ACC112 (cell line): ENCODE results near the gene CYFIP1.

Source experiments
- H2AFZ ChIP-seq: fragments of 200-600 bp; sonication (generic); one replicate; pipeline ENCODE4 v1.6.0; 2017; ENCODE audit warnings: antibody characterized with exemption, low read length; ENCODE audit not compliant: unreplicated experiment
- H3K27ac ChIP-seq: fragments of 200-600 bp; sonication (generic); 2 replicates; pipeline ENCODE4 v1.5.1; 2014; ENCODE audit warnings: low read depth, mild to moderate bottlenecking, antibody characterized with exemption, low read length, moderate library complexity
- H3K27me3 ChIP-seq: fragments of 200-600 bp; sonication (generic); 2 replicates; pipeline ENCODE4 v1.6.1; 2014; ENCODE audit warnings: mild to moderate bottlenecking, antibody characterized with exemption, low read length, moderate library complexity, mixed read lengths; ENCODE audit not compliant: insufficient read depth
- H3K36me3 ChIP-seq: fragments of 200-600 bp; sonication (generic); 2 replicates; pipeline ENCODE4 v1.6.1; 2016; ENCODE audit warnings: mild to moderate bottlenecking, antibody characterized with exemption, low read length, moderate library complexity, mixed read lengths; ENCODE audit not compliant: insufficient read depth
- H3K4me1 ChIP-seq: fragments of 200-600 bp; sonication (generic); one replicate; pipeline ENCODE4 v1.6.1; 2016; ENCODE audit warnings: low read length, mixed read lengths; ENCODE audit not compliant: insufficient read depth, unreplicated experiment, control insufficient read depth
- H3K4me3 ChIP-seq: fragments of 200-600 bp; sonication (generic); 2 replicates; pipeline ENCODE4 v1.5.1; 2014; ENCODE audit warnings: mild to moderate bottlenecking, low read depth, low read length
- H3K79me2 ChIP-seq: fragments of 200-600 bp; sonication (generic); one replicate; pipeline ENCODE4 v1.6.0; 2016; ENCODE audit warnings: low read length; ENCODE audit not compliant: control insufficient read depth, unreplicated experiment, insufficient read depth

CYFIP1 gene

GRCh38 chr15:22958487-22959280 lies 21.5 kb downstream of the CYFIP1 start:
- H3K4me1 ChIP-seq = peaks cover 15% of the 10 kb centered on the region
- H3K36me3 ChIP-seq = no peaks in the 10 kb centered on the region
- H3K79me2 ChIP-seq = peaks cover 84% of the 10 kb centered on the region
- no peak overlapping the region for H3K4me3 ChIP-seq
- H3K27me3 ChIP-seq = no peaks in the 10 kb centered on the region
- H2AFZ ChIP-seq = no peak overlapping the region
- H3K27ac ChIP-seq = no peak overlapping the region

- H3K79me2 ChIP-seq = peaks cover 80% of the 10 kb centered on the region
- H2AFZ ChIP-seq = no peak overlapping the region
- H3K4me3 ChIP-seq = no peak overlapping the region
- H3K27ac ChIP-seq = no peak overlapping the region
- H3K4me1 ChIP-seq = peaks cover 9% of the 10 kb centered on the region
- no peaks in the 10 kb centered on the region for H3K27me3 ChIP-seq
- no peaks in the 10 kb centered on the region for H3K36me3 ChIP-seq
Measured at GRCh38 chr15:22956978-22957260, 23.2 kb downstream of the CYFIP1 start.

- no peaks in the 10 kb centered on the region for H3K36me3 ChIP-seq
- H3K27ac ChIP-seq = no peak overlapping the region
- no peak overlapping the region for H3K4me3 ChIP-seq
- H2AFZ ChIP-seq = no peak overlapping the region
- H3K4me1 ChIP-seq = peaks cover 4% of the 10 kb centered on the region
- no peaks in the 10 kb centered on the region for H3K27me3 ChIP-seq
- H3K79me2 ChIP-seq = peaks cover 84% of the 10 kb centered on the region
Measured at GRCh38 chr15:22956257-22956977, 23.8 kb downstream of the CYFIP1 start.

- Histone ChIP-seq H2AFZ (no peak overlapping the region), H3K4me3 (no peak overlapping the region), H3K79me2 (peaks cover 85% of the 10 kb centered on the region), H3K4me1 (peaks cover 3% of the 10 kb centered on the region), H3K36me3 (no peaks in the 10 kb centered on the region), H3K27ac (no peak overlapping the region), H3K27me3 (no peaks in the 10 kb centered on the region)
Measured at GRCh38 chr15:22955544-22956119, 24.5 kb downstream of the CYFIP1 start.

- no peaks in the 10 kb centered on the region for H3K27me3 ChIP-seq
- H3K79me2 ChIP-seq = peaks cover 85% of the 10 kb centered on the region
Measured at GRCh38 chr15:22954798-22955543, 25.2 kb downstream of the CYFIP1 start.

GRCh38 chr15:22954326-22954725 lies 25.8 kb downstream of the CYFIP1 start:
- no peak overlapping the region for H3K27ac ChIP-seq
- H3K79me2 ChIP-seq = peaks cover 84% of the 10 kb centered on the region
- no peak overlapping the region for H2AFZ ChIP-seq
- H3K4me3 ChIP-seq = no peak overlapping the region
- H3K4me1 ChIP-seq = peaks cover 9% of the 10 kb centered on the region
- H3K27me3 ChIP-seq = no peaks in the 10 kb centered on the region
- H3K36me3 ChIP-seq = no peaks in the 10 kb centered on the region

More at GRCh38 chr15:22954798-22955543, 25.2 kb downstream of the CYFIP1 start:
- H2AFZ ChIP-seq = no peak overlapping the region
- no peak overlapping the region for H3K27ac ChIP-seq
- no peaks in the 10 kb centered on the region for H3K36me3 ChIP-seq
- H3K4me1 ChIP-seq = peaks cover 9% of the 10 kb centered on the region
- H3K4me3 ChIP-seq = no peak overlapping the region

- Histone ChIP-seq H3K27me3 (no peaks in the 10 kb centered on the region), H3K27ac (no peak overlapping the region), H3K4me3 (no peak overlapping the region), H3K4me1 (peaks cover 19% of the 10 kb centered on the region), H3K36me3 (no peaks in the 10 kb centered on the region), H2AFZ (no peak overlapping the region), H3K79me2 (peaks cover 81% of the 10 kb centered on the region)
Measured at GRCh38 chr15:22952796-22953579, 27.2 kb downstream of the CYFIP1 start.

- Histone ChIP-seq H3K4me1 (peaks cover 22% of the 10 kb centered on the region), H3K27ac (no peak overlapping the region), H3K36me3 (no peaks in the 10 kb centered on the region), H3K79me2 (peaks cover 87% of the 10 kb centered on the region), H2AFZ (no peak overlapping the region), H3K4me3 (no peak overlapping the region), H3K27me3 (no peaks in the 10 kb centered on the region)
Measured at GRCh38 chr15:22951381-22952280, 28.5 kb downstream of the CYFIP1 start.

- H3K36me3 ChIP-seq = no peaks in the 10 kb centered on the region
- H3K4me1 ChIP-seq = peaks cover 22% of the 10 kb centered on the region
- no peak overlapping the region for H3K4me3 ChIP-seq
- H3K27ac ChIP-seq = no peak overlapping the region
- H2AFZ ChIP-seq = no peak overlapping the region
- H3K27me3 ChIP-seq = no peaks in the 10 kb centered on the region
- H3K79me2 ChIP-seq = peaks cover 86% of the 10 kb centered on the region
Measured at GRCh38 chr15:22951031-22951380, 29.2 kb downstream of the CYFIP1 start.
